Uterus (tissue), 2 donors: Measurements from ENCODE around the gene PVR.

Experiments used
- POLR2A ChIP-seq, 2 donors: fragments of 450-650 bp; IDR thresholded peaks; one replicate each; pipeline ENCODE4 v1.6.1; 2016; ENCODE audit warnings: antibody characterized with exemption in 2 of 2, mild to moderate bottlenecking in 1 of 2, moderate library complexity in 1 of 2
- TF ChIP-seq, protein P1 (sequence below), 4 experiments: fragments of 200-600 bp in 2 of 4; fragments of 450-650 bp in 2 of 4; sonication (generic) in 2 of 4; IDR thresholded peaks; one replicate each; pipeline ENCODE4 v1.5.1; 2016 to 2019; ENCODE audit warnings: antibody characterized with exemption in 4 of 4, mild to moderate bottlenecking in 2 of 4, moderate library complexity in 1 of 4

DNA sequence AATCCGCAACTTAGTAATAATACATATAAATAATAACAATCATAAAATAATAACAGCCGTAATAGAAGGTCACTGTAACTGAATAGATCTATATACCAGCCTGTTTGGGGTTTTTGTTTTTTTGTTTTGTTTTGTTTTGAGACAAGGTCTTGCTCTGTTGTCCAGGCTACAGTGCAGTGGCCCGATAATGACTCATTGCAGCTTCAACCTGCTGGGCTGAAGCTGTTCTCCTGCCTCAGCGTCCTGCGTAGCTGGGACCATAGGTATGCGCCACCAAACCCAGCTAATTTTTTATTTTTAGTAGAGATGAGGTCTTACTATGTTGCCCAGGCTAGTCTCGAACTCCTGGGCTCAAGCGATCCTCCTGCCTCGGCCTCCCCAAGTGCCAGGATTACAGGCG is 29.4 kb upstream of the PVR start:
- TF ChIP-seq POLR2A (IDR thresholded peaks at IDR 0.05) = no peak
- TF ChIP-seq, protein P1, sequence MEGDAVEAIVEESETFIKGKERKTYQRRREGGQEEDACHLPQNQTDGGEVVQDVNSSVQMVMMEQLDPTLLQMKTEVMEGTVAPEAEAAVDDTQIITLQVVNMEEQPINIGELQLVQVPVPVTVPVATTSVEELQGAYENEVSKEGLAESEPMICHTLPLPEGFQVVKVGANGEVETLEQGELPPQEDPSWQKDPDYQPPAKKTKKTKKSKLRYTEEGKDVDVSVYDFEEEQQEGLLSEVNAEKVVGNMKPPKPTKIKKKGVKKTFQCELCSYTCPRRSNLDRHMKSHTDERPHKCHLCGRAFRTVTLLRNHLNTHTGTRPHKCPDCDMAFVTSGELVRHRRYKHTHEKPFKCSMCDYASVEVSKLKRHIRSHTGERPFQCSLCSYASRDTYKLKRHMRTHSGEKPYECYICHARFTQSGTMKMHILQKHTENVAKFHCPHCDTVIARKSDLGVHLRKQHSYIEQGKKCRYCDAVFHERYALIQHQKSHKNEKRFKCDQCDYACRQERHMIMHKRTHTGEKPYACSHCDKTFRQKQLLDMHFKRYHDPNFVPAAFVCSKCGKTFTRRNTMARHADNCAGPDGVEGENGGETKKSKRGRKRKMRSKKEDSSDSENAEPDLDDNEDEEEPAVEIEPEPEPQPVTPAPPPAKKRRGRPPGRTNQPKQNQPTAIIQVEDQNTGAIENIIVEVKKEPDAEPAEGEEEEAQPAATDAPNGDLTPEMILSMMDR (IDR thresholded peaks at IDR 0.05) = no peak
